COLO829 (cell line): ENCODE results near the gene STAT3.
"Not testable (repeated sequence)": the region's sequence is repeated elsewhere in the genome, so short reads cannot be mapped to it uniquely, and the experiment has no call there.

Experiments
- DNase-seq: peaks from one replicate; pipeline ENCODE4 v3.0.0; 2012; ENCODE audit warnings: low spot score

STAT3 gene

GRCh38 chr17:42276609-42277341 lies 111.5 kb downstream of the STAT3 start:
- no peak for DNase-seq

- no peak for DNase-seq
Observed at GRCh38 chr17:42276359-42276608, 112.0 kb downstream of the STAT3 start, which contains the start of gene STAT5B. Gene STAT5B, minus strand, starts transcription at chr17:42276391. Its CDS starts 44,264 bp downstream, at chr17:42232127.

GRCh38 chr17:42275527-42276358 lies 112.5 kb downstream of the STAT3 start:
- DNase-seq, result no peak

- DNase-seq, result no peak
Observed at GRCh38 chr17:42274812-42275526, 113.3 kb downstream of the STAT3 start.

DNA sequence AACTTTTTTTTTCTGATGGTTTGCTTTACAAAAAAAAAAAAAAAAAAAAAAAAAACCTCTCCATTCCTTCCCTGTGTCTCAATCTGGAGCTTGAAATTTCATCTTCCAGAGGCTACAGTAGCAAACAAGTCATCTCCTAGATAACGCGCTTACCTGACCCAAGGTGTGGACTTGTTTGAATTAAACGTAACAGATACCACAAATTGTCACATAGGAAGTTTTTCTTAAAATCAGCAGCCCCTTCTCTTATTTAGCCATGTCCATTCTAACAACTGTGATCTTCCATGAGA lies 114.0 kb downstream of the STAT3 start:
- no peak for DNase-seq

GRCh38 chr17:42273474-42274252 lies 114.6 kb downstream of the STAT3 start:
- no peak for DNase-seq

DNA sequence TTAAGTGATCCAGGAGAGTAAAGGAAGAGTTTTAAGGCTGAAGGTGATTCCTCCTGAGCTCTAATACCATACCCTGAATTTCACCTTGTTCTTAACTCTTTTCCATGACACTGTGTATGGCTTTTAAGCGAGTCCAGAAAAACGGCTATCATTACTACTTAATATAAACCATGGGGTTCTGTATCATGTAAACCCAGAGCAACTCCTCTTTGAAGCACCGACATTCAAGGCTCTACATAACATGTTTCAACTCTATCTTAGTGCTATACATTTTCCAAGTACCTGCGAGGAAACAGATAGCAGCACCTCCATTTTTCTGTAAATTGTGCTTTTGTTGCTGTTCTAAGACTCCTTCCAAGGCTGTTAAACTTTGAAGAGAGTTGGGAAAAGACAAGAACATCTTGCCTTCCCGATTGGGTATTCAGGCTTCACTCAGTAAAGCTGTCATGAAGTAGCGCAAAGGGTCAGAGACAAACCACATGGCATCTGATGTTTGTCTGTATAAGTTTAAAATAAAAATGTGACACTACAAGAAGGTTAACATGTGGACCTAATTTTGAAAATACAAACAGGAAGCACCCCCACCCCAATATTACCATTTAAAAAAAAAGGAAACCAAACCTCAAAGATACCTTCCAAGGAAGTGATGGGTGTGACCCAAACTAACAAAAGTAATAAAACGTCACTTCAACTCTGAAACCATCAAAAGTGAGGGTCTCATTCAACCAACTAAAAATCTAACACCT lies 115.9 kb downstream of the STAT3 start:
- DNase-seq, result no peak

GRCh38 chr17:42271779-42272035 lies 116.5 kb downstream of the STAT3 start:
- DNase-seq, result no peak

- DNase-seq, result no peak
Observed at GRCh38 chr17:42271006-42271778, 117.0 kb downstream of the STAT3 start.

GRCh38 chr17:42270596-42270995 lies 117.6 kb downstream of the STAT3 start:
- DNase-seq, result no peak

DNA sequence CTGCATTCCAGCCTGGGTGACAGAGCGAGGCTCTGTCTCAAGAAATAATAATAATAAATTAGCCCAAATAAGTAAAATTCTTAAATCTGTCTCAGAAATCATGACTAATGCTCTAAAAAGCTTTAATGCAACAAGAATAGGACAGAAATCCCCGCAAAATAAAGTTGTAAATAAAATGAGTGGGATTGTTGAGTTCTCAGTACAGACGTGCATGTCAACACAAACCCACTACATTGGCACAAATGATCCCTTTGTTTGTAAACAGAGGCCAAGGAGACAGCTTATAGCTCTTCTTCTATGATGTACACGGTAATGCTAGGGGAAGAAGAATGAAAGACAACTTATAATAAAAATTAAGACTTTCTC lies 118.1 kb downstream of the STAT3 start:
- DNase-seq, result no peak

DNA sequence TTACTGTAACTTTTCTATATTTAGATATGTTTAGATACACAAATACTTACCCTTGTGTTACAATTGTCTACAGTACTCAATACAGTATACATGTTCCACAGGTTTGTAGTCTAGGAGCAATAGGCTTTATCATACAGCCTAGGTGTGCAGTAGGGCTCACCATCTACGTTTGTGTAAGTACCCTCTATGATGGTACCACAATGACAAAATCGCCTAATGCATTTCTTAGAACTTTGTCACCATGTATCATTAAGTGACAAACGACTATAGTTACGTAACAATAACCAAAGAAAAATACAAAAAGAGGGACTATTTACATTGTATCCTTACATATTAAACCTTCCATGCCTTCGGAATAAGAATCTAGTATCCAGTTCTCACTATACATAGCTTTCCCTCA lies 120.0 kb downstream of the STAT3 start:
- DNase-seq, result no peak

GRCh38 chr17:42266918-42267766 lies 121.1 kb downstream of the STAT3 start:
- DNase-seq, result no peak

DNA sequence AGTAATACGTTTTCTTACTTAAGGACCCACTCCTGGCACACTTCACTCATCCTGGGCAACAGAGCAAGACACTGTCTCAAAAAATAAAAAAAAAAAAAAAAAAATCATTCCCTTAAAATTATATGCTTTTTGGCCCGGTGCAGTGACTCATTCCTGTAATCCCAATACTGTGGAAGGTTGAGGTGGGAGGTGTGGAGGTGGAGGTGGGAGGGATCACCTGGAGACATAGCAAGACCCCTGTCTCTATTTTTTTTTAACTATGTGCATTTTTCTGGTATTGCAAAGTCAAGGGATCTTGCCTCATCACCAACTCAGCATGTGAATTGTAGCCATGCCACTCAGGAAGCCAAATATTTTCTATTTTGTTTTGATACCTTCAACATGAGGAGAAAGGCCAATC lies 121.8 kb downstream of the STAT3 start:
- no peak for DNase-seq

- DNase-seq, result not testable (repeated sequence)
Observed at GRCh38 chr17:42264366-42264765, 123.9 kb downstream of the STAT3 start.
